ENCODE data around the gene UBE2C. TPM values are rescaled to one million over a fixed set of nuclear protein-coding genes. Genes with fewer than 3 reads are reported as not detected.

The UBE2C gene
- total RNA-seq, 1 donor from 2014 or later, result 69.0 TPM

DNA sequence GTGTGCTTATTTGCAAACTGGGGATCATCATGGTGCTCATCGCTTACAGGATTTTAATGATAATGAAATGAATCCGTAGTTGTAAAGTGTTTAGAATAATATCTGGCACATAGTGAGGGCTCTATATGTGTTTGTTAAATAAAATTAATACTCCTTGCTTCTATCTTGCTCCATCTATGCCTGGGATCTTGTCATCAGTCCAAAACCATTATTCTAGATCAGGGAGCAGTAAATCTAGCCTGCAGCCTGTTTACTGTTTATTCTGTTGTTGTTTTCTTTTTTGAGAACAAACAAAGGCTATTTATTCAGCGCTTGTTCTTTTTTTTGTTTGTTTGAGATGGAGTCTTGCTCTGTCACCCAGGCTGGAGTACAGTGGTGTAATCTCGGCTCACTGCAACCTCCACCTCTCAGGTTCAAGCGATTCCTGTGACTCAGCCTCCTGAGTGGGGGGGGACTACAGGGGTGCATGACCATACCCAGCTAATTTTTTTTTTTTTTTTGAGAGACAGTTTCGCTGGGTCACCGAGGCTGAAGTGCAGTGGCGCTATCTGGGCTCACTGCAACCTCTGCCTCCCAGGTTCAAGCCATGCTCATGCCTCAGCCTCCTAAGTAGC is 36.6 kb downstream of the UBE2C start:
- DNase-seq (ENCODE audit: low spot score, unreplicated experiment), result no peak
- H3K4me1 Mint-ChIP-seq (ENCODE audit: low read depth), result peaks cover 7% of the 10 kb centered on the region
- H3K9me3 Mint-ChIP-seq (ENCODE audit: low read depth), result no peaks in the 10 kb centered on the region
- H3K36me3 Mint-ChIP-seq (ENCODE audit: insufficient read depth), result peaks cover 5% of the 10 kb centered on the region
- TF ChIP-seq, protein P1, sequence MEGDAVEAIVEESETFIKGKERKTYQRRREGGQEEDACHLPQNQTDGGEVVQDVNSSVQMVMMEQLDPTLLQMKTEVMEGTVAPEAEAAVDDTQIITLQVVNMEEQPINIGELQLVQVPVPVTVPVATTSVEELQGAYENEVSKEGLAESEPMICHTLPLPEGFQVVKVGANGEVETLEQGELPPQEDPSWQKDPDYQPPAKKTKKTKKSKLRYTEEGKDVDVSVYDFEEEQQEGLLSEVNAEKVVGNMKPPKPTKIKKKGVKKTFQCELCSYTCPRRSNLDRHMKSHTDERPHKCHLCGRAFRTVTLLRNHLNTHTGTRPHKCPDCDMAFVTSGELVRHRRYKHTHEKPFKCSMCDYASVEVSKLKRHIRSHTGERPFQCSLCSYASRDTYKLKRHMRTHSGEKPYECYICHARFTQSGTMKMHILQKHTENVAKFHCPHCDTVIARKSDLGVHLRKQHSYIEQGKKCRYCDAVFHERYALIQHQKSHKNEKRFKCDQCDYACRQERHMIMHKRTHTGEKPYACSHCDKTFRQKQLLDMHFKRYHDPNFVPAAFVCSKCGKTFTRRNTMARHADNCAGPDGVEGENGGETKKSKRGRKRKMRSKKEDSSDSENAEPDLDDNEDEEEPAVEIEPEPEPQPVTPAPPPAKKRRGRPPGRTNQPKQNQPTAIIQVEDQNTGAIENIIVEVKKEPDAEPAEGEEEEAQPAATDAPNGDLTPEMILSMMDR (IDR thresholded peaks at IDR 0.05; ENCODE audit: unreplicated experiment), result no peak
- H3K27me3 Mint-ChIP-seq, result no peaks in the 10 kb centered on the region
- H3K4me3 Mint-ChIP-seq (ENCODE audit: low read depth), result no peak overlapping the region
- H3K27ac Mint-ChIP-seq, result no peak overlapping the region

GRCh38 chr20:45850238-45850637 is 37.8 kb downstream of the UBE2C start:
- H3K9me3 Mint-ChIP-seq (ENCODE audit: low read depth), result no peaks in the 10 kb centered on the region
- DNase-seq (ENCODE audit: low spot score, unreplicated experiment), result no peak
- TF ChIP-seq, protein P1 (IDR thresholded peaks at IDR 0.05; ENCODE audit: unreplicated experiment), result no peak
- H3K36me3 Mint-ChIP-seq (ENCODE audit: insufficient read depth), result no peaks in the 10 kb centered on the region
- H3K4me3 Mint-ChIP-seq (ENCODE audit: low read depth), result no peak overlapping the region
- H3K27me3 Mint-ChIP-seq, result no peaks in the 10 kb centered on the region
- no peak overlapping the region for H3K27ac Mint-ChIP-seq
- peaks cover 7% of the 10 kb centered on the region for H3K4me1 Mint-ChIP-seq (ENCODE audit: low read depth)

GRCh38 chr20:45850926-45851325 is 38.5 kb downstream of the UBE2C start:
- no peaks in the 10 kb centered on the region for H3K9me3 Mint-ChIP-seq (ENCODE audit: low read depth)
- no peak overlapping the region for H3K4me3 Mint-ChIP-seq (ENCODE audit: low read depth)
- no peak for DNase-seq (ENCODE audit: low spot score, unreplicated experiment)
- H3K36me3 Mint-ChIP-seq (ENCODE audit: insufficient read depth), result no peaks in the 10 kb centered on the region
- no peaks in the 10 kb centered on the region for H3K27me3 Mint-ChIP-seq
- peaks cover 7% of the 10 kb centered on the region for H3K4me1 Mint-ChIP-seq (ENCODE audit: low read depth)
- TF ChIP-seq, protein P1 (IDR thresholded peaks at IDR 0.05; ENCODE audit: unreplicated experiment), result no peak
- H3K27ac Mint-ChIP-seq, result no peak overlapping the region

GRCh38 chr20:45851501-45851900 is 39.1 kb downstream of the UBE2C start:
- TF ChIP-seq, protein P1 (IDR thresholded peaks at IDR 0.05; ENCODE audit: unreplicated experiment), result no peak
- no peaks in the 10 kb centered on the region for H3K36me3 Mint-ChIP-seq (ENCODE audit: insufficient read depth)
- H3K4me3 Mint-ChIP-seq (ENCODE audit: low read depth), result no peak overlapping the region
- no peaks in the 10 kb centered on the region for H3K9me3 Mint-ChIP-seq (ENCODE audit: low read depth)
- no peak for DNase-seq (ENCODE audit: low spot score, unreplicated experiment)
- H3K4me1 Mint-ChIP-seq (ENCODE audit: low read depth), result peaks cover 9% of the 10 kb centered on the region
- no peaks in the 10 kb centered on the region for H3K27me3 Mint-ChIP-seq
- no peak overlapping the region for H3K27ac Mint-ChIP-seq

DNA sequence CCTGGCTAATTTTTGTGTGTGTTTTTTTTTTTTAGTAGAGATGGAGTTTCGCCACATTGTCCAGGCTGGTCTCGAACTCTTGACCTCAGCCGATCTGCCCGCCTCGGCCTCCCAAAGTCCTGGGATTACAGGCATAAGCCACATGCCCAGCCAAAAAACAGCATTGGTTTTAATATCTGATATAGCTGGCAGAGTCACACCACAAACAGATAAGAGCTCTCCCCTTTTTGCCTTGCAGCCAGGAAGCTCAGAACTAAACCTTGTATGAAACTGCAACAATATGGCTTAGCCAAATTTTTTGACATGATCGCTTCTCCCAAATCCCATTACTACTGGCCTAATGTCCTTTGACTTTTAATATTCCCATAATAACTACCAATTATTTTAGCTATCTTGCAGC is 39.9 kb downstream of the UBE2C start:
- Mint-ChIP-seq H3K4me1 (ENCODE audit: low read depth) (peaks cover 12% of the 10 kb centered on the region), H3K4me3 (ENCODE audit: low read depth) (no peak overlapping the region), H3K27me3 (no peaks in the 10 kb centered on the region), H3K27ac (no peak overlapping the region), H3K9me3 (ENCODE audit: low read depth) (no peaks in the 10 kb centered on the region), H3K36me3 (ENCODE audit: insufficient read depth) (no peaks in the 10 kb centered on the region)
- DNase-seq (ENCODE audit: low spot score, unreplicated experiment), result no peak
- TF ChIP-seq, protein P1 (IDR thresholded peaks at IDR 0.05; ENCODE audit: unreplicated experiment), result no peak
